Measurements from ENCODE around the gene CARD10.
"Not testable (repeated sequence)": the region's sequence is repeated elsewhere in the genome, so short reads cannot be mapped to it uniquely, and the experiment has no call there.

The CARD10 gene

DNA sequence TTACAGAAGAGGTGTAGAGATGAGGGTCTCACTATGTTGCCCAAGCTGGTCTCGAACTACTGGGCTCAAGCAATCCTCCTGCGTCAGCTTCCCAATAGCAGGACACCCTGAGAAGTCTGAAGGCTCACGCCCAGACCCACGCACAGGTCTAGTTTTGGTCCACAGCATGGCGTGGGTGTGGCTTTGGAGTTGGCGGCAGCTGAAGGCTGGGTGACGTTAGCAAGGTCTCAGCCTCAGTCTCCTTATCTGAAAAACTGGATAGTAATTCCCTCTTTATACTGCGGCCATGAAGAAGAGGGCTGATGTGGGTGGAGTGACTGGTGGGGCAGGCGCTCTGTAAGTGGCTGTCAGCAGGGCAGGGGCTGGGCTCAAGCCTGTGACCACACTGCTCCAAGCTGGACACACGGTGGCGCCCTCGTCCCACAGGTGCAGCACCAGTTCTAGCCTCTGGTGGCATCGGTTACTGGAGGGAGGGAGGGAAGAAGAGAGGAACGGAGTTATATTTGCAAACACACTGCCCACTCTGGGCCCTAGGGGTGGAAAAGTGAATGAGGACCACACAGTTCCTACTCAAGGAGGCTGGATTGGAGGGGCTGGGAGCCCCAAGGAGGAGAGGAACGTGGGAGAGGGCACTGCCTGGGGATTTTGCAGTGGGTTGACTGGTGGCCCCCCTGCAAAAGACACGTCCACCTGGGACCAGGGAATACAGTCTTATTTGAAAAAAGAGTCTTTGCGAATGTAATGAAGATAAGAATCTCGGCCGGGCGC is 19.6 kb upstream of the CARD10 start:
- H3K27me3 ChIP-seq (ENCODE audit: control insufficient read depth, insufficient read depth, low read length), result no peaks in the 10 kb centered on the region
- no peaks in the 10 kb centered on the region for H3K36me3 ChIP-seq (ENCODE audit: insufficient read depth, low read length)
- H3K4me2 ChIP-seq (ENCODE audit: low read length), result peak overlapping the region; percentile 71
- peak overlapping the region; percentile 22 for H3K9ac ChIP-seq (ENCODE audit: low read depth, low read length)
- H3K9me3 ChIP-seq (replicated peaks; ENCODE audit: low read length), result no peaks in the 10 kb centered on the region
- H3K4me3 ChIP-seq (ENCODE audit: low read length), result peak overlapping the region; percentile 54
- H3K4me1 ChIP-seq (ENCODE audit: control insufficient read depth, insufficient read depth, low read length), result peaks cover 23% of the 10 kb centered on the region

DNA sequence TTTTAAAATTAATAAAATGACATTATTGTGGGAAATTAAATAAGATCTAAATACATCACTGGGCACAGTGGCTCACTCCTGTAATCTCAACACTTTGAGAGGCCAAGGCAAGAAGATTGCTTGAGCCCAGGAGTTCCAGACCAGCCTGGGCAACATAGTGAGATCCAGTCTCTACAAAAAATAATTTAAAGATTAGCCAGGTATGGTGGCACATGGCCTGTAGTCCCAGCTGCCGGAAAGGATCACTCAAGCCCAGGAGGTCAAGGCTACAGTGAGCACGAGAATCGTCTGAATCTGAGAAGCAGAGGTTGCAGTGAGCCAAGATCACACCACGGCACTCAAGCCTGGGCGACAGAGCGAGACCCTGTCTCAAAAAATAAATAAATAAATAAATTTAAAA is 15.9 kb upstream of the CARD10 start:
- no peak overlapping the region for H3K9ac ChIP-seq (ENCODE audit: low read depth, low read length)

DNA sequence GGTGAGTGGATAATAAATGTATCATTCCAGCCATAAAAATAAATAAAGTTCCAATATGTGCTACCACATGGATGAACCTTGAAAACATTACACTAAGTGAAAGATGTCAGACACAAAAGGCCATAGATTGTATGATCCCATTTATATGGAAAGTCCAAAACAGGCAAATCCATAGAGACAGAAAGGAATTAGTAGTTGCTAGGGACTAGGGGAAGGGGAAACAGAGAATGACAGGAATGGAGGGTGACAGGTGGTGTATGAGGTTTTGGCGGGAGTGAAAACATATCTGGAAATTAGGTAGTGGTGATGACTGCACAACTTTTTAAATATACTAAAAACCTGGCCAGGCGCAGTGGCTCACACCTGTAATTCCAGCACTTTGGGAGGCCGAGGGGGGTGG is 15.2 kb upstream of the CARD10 start:
- Histone ChIP-seq H3K27me3 (ENCODE audit: control insufficient read depth, insufficient read depth, low read length) (no peaks in the 10 kb centered on the region), H3K9me3 (replicated peaks; ENCODE audit: low read length) (no peaks in the 10 kb centered on the region), H3K4me2 (ENCODE audit: low read length) (peak overlapping the region; percentile 60), H3K36me3 (ENCODE audit: insufficient read depth, low read length) (no peaks in the 10 kb centered on the region), H3K9ac (ENCODE audit: low read depth, low read length) (no peak overlapping the region), H3K4me3 (ENCODE audit: low read length) (no peak overlapping the region), H3K4me1 (ENCODE audit: control insufficient read depth, insufficient read depth, low read length) (peaks cover 23% of the 10 kb centered on the region)

More for the DNA sequence above, 15.9 kb upstream of the CARD10 start:
- Histone ChIP-seq H3K4me1 (ENCODE audit: control insufficient read depth, insufficient read depth, low read length) (peaks cover 21% of the 10 kb centered on the region), H3K9me3 (replicated peaks; ENCODE audit: low read length) (no peaks in the 10 kb centered on the region), H3K4me3 (ENCODE audit: low read length) (no peak overlapping the region), H3K27me3 (ENCODE audit: control insufficient read depth, insufficient read depth, low read length) (no peaks in the 10 kb centered on the region), H3K4me2 (ENCODE audit: low read length) (no peak overlapping the region), H3K36me3 (ENCODE audit: insufficient read depth, low read length) (no peaks in the 10 kb centered on the region)

DNA sequence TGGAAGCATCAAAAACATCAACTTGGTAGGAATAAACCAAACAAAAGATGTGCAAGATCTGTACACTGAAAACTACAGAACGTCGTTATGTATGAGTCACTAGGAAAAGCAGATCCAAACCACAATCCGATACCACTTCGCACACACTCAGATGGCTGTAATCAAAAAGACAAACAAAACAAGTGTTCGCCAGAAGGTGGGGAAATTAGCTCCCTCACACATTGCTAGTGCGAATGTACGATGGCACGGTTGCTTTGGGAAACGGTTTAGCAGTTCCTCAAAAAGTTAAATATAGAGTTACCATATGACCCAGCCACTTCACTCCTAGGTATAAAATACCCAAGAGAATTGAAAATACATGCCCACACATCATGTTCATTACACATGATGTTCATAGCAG is 14.8 kb upstream of the CARD10 start:
- Histone ChIP-seq H3K27me3 (ENCODE audit: control insufficient read depth, insufficient read depth, low read length) (no peaks in the 10 kb centered on the region), H3K9ac (ENCODE audit: low read depth, low read length) (no peak overlapping the region), H3K4me2 (ENCODE audit: low read length) (peak overlapping the region; percentile 60), H3K9me3 (replicated peaks; ENCODE audit: low read length) (no peaks in the 10 kb centered on the region), H3K4me1 (ENCODE audit: control insufficient read depth, insufficient read depth, low read length) (peaks cover 23% of the 10 kb centered on the region), H3K4me3 (ENCODE audit: low read length) (peak overlapping the region; percentile 7), H3K36me3 (ENCODE audit: insufficient read depth, low read length) (no peaks in the 10 kb centered on the region)

DNA sequence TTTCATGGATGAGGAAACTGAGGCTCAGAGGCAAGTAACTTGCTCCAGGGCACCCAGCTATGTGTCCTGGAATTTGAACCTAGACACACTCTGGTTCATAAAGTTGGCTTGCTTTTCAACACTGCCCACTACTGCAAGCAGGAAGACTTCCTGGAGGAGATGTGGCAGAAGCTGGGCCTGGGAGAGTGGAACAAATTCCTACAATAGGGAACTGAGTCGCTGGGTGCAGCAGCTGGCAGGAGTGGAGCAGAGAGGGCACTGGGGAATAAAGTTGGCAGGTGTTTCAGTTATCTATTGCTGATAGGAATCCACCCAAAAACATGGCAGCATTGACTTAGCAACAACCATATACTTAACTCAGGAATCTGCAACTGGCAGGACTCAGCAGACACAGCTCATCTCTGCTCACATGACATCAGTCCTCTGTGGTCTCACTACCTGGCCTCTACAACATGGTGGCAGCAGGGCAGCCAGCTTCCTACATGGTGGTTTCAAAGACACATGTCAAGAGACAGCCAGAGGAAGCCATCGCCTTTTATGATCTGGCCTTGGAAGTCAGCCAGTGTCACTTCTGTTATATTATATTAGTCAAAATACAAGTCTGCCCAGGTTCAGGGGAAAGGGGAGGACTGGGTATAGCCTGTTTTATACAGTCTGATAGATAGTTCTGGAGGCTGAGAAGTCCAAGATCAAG is 10.6 kb upstream of the CARD10 start:
- Histone ChIP-seq H3K27me3 (ENCODE audit: control insufficient read depth, insufficient read depth, low read length) (no peaks in the 10 kb centered on the region), H3K9ac (ENCODE audit: low read depth, low read length) (no peak overlapping the region), H3K9me3 (replicated peaks; ENCODE audit: low read length) (no peaks in the 10 kb centered on the region), H3K4me2 (ENCODE audit: low read length) (no peak overlapping the region), H3K4me1 (ENCODE audit: control insufficient read depth, insufficient read depth, low read length) (peaks cover 39% of the 10 kb centered on the region), H3K36me3 (ENCODE audit: insufficient read depth, low read length) (no peaks in the 10 kb centered on the region), H3K4me3 (ENCODE audit: low read length) (no peak overlapping the region)

DNA sequence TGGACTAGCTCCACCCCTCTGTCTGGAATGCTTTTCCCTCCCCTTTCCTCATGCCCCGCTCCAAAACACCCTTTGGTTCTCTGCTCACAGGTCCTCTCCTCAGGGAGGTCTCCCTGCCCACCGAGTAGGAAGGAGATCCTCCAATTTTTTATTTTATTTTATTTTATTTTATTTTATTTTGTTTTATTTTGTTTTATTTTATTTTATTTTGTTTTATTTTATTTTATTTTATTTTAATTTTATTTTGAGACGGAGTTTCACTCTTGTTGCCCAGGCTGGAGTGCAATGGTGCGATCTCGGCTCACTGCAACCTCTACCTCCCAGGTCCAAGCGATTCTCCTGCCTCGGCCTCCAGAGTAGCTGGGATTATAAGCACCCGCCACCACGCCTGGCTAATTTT is 8.7 kb upstream of the CARD10 start:
- H3K4me1 ChIP-seq (ENCODE audit: control insufficient read depth, insufficient read depth, low read length), result peaks cover 25% of the 10 kb centered on the region
- H3K4me3 ChIP-seq (ENCODE audit: low read length); H3K36me3 ChIP-seq (ENCODE audit: insufficient read depth, low read length); H3K9me3 ChIP-seq (replicated peaks; ENCODE audit: low read length); H3K4me2 ChIP-seq (ENCODE audit: low read length); H3K27me3 ChIP-seq (ENCODE audit: control insufficient read depth, insufficient read depth, low read length); H3K9ac ChIP-seq (ENCODE audit: low read depth, low read length): not testable (repeated sequence)

DNA sequence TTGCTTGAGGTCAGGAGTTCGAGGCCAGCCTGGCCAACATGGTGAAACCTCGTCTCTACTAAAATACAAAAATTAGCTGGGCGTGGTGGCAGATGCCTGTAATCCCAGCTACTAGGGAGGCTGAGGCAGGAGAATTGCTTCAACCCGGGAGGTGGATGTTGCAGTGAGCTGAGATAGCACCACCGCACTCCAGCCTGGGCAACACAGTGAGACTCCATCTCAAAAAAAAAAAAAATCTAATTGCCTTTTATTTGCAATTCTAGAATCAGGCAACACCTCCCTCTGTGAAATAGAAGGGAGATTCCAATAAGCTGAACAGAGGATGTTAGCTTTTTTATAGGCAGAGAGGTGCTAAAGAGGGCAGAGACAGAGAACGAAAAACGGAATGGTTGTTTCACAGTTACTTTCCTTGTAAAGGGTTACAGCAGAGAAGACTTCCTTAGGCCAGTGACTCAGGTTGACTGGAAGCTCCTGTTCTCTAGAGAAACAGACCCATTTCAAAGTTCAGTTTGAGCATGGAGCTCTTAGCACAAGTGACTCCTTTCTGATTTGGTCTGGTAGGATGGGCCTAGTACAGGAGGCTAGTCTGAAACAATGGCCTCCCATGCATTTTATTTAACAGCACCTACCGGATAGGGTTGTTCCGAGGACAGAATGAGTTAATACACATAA is 8.0 kb upstream of the CARD10 start:
- H3K4me2 ChIP-seq (ENCODE audit: low read length); H3K36me3 ChIP-seq (ENCODE audit: insufficient read depth, low read length); H3K4me3 ChIP-seq (ENCODE audit: low read length); H3K27me3 ChIP-seq (ENCODE audit: control insufficient read depth, insufficient read depth, low read length); H3K9ac ChIP-seq (ENCODE audit: low read depth, low read length); H3K9me3 ChIP-seq (replicated peaks; ENCODE audit: low read length): not testable (repeated sequence)
- H3K4me1 ChIP-seq (ENCODE audit: control insufficient read depth, insufficient read depth, low read length), result peaks cover 25% of the 10 kb centered on the region

DNA sequence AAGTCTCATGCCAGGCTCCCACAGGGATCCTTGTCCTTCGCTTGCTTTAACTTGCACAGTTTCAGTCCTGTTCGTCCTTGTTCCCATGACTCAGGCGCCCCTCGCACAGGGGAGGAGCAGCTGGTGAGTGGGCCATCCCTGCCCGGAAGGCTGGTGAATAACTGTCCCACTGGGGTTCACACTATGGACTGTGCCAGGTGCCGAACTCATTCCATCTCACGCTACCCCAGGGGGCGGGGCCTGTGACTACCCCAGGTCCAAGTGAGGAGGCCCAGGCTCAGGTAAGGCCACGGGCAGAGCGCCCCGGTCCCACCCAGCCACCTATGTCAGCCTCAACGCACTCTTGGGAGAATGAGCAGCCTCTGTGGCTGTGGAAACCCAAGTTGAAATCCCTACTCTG is 7.2 kb upstream of the CARD10 start:
- H3K4me2 ChIP-seq (ENCODE audit: low read length), result peak overlapping the region; percentile 73
- peaks cover 25% of the 10 kb centered on the region for H3K4me1 ChIP-seq (ENCODE audit: control insufficient read depth, insufficient read depth, low read length)
- no peak overlapping the region for H3K9ac ChIP-seq (ENCODE audit: low read depth, low read length)
- H3K4me3 ChIP-seq (ENCODE audit: low read length), result peak overlapping the region; percentile 20
- H3K9me3 ChIP-seq (replicated peaks; ENCODE audit: low read length), result no peaks in the 10 kb centered on the region
- H3K27me3 ChIP-seq (ENCODE audit: control insufficient read depth, insufficient read depth, low read length), result no peaks in the 10 kb centered on the region
- no peaks in the 10 kb centered on the region for H3K36me3 ChIP-seq (ENCODE audit: insufficient read depth, low read length)

DNA sequence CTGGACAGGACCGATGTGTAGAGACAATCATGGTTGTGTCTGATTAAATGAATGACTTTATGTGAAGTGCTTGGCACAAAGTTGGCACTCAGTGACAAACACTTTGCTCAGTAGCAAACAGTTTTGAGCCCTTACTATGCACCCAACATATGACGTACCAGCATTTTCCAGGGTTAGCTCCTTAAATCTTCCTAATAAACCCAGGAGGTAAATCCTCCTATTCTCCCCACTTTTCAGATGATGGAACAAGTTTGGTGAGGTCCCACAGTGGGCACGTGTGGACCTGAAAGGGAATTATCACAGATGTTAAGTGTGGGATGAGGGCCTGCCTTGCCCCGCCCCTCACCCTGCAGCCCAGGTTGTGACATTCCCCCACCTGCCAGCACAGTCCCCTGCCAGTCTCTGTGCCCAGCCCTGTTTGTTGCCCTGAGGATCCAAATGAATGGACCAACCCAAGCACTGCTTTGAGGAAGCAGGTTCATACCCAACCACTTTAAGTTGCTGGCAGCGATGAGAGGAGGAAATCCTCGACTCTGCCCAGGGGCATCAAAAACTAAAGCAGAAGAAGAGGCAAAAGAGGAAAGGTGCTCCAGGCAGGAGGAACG is 6.6 kb upstream of the CARD10 start:
- Histone ChIP-seq H3K4me1 (ENCODE audit: control insufficient read depth, insufficient read depth, low read length) (peaks cover 25% of the 10 kb centered on the region), H3K4me2 (ENCODE audit: low read length) (peak overlapping the region; percentile 73), H3K9me3 (replicated peaks; ENCODE audit: low read length) (no peaks in the 10 kb centered on the region), H3K36me3 (ENCODE audit: insufficient read depth, low read length) (no peaks in the 10 kb centered on the region), H3K9ac (ENCODE audit: low read depth, low read length) (peak overlapping the region; percentile 18), H3K27me3 (ENCODE audit: control insufficient read depth, insufficient read depth, low read length) (no peaks in the 10 kb centered on the region), H3K4me3 (ENCODE audit: low read length) (peak overlapping the region; percentile 20)

DNA sequence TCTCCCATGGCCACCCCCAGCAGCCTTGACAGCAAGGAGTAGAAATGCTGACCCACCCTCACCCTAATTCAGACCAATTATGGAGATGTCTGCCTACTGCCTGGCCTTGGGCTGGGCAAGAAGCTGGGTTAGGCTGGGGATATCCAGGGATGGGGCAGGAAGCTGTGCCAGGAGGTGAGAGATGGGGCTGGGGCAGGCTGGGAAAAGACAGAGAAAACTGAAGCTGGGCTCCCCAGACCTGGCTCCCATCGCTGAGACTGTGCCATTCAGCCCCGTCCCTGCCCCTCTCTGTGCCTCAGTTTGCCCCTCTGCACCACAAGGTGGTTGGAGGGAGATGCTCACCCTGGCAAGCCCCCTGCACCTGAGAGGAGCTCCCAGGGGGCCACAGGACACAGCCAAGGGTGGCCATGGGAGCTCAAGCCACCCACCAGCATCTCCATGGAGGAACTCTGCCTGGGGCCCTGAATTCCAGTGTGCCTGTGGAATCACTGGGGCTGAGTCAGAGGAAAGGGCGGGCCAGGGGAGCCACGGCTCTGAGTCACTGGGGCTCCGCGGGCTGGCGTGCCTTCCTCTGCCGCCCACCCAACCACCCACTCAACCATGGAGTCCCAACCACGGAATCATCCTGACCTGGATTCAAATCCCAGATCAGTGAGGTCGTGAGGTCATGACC is 6.0 kb upstream of the CARD10 start:
- peaks cover 25% of the 10 kb centered on the region for H3K4me1 ChIP-seq (ENCODE audit: control insufficient read depth, insufficient read depth, low read length)
- no peaks in the 10 kb centered on the region for H3K9me3 ChIP-seq (replicated peaks; ENCODE audit: low read length)
- H3K36me3 ChIP-seq (ENCODE audit: insufficient read depth, low read length), result no peaks in the 10 kb centered on the region
- peak overlapping the region; percentile 47 for H3K4me3 ChIP-seq (ENCODE audit: low read length)
- H3K27me3 ChIP-seq (ENCODE audit: control insufficient read depth, insufficient read depth, low read length), result no peaks in the 10 kb centered on the region
- peak overlapping the region; percentile 73 for H3K4me2 ChIP-seq (ENCODE audit: low read length)
- peak overlapping the region; percentile 41 for H3K9ac ChIP-seq (ENCODE audit: low read depth, low read length)

DNA sequence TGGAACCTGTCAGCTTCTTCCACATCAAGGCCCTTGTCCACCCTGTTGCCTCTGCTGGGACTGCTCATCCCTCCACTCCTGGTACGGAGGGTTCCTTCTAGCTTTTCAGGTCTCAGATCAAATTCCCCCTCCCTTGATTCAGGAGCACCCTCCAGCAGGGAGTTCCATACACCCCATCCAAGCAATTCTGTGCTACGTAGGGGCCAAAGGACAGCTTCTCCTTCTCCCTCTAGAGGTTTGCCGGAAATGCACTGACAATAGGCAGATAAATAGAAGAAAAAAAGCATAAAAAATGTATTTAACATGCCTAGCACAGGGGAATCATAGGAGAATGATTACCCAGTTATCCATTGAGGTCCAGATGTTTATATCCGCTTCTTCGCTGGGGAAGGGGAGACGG is 3.3 kb upstream of the CARD10 start:
- H3K9me3 ChIP-seq (replicated peaks; ENCODE audit: low read length), result no peaks in the 10 kb centered on the region
- peaks cover 36% of the 10 kb centered on the region for H3K4me1 ChIP-seq (ENCODE audit: control insufficient read depth, insufficient read depth, low read length)
- H3K9ac ChIP-seq (ENCODE audit: low read depth, low read length), result no peak overlapping the region
- no peaks in the 10 kb centered on the region for H3K27me3 ChIP-seq (ENCODE audit: control insufficient read depth, insufficient read depth, low read length)
- no peak overlapping the region for H3K4me3 ChIP-seq (ENCODE audit: low read length)
- H3K4me2 ChIP-seq (ENCODE audit: low read length), result no peak overlapping the region
- H3K36me3 ChIP-seq (ENCODE audit: insufficient read depth, low read length), result no peaks in the 10 kb centered on the region

All from skeletal muscle satellite cell (primary cell).